Measurements from ENCODE around the gene NWD2.

DNA sequence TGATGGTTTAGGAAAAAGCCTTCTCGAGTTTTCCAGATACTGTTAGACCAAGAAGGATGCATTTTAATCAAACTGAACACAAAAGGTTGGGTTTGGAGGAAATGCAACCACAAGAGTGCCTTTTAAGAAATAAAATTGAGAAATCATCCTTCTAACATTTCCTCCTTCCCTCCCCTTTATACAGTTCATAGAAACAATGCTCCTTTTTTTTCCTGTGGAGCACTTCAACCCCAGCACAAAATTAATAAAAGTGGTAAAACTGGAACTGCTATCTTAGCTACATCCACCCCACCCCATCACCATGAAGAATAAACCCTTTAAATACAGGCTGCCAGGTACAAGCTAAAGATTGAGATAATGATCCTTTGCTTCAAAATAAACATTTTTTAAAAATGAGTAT, 230.5 kb downstream of the NWD2 start:
- TF ChIP-seq, protein P1, sequence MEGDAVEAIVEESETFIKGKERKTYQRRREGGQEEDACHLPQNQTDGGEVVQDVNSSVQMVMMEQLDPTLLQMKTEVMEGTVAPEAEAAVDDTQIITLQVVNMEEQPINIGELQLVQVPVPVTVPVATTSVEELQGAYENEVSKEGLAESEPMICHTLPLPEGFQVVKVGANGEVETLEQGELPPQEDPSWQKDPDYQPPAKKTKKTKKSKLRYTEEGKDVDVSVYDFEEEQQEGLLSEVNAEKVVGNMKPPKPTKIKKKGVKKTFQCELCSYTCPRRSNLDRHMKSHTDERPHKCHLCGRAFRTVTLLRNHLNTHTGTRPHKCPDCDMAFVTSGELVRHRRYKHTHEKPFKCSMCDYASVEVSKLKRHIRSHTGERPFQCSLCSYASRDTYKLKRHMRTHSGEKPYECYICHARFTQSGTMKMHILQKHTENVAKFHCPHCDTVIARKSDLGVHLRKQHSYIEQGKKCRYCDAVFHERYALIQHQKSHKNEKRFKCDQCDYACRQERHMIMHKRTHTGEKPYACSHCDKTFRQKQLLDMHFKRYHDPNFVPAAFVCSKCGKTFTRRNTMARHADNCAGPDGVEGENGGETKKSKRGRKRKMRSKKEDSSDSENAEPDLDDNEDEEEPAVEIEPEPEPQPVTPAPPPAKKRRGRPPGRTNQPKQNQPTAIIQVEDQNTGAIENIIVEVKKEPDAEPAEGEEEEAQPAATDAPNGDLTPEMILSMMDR (IDR thresholded peaks at IDR 0.05): no peak
- TF ChIP-seq POLR2A (IDR thresholded peaks at IDR 0.05): no peak

All from gastroesophageal sphincter (tissue), 3 donors.